ENCODE data around the gene LEUTX. TPM values are rescaled to one million over a fixed set of nuclear protein-coding genes. Genes with fewer than 3 reads are reported as not detected.

Gene LEUTX
- total RNA-seq, 1 experiment from 2014 or later = not detected

GRCh38 chr19:39740395-39740794 is 38.3 kb upstream of the LEUTX start:
- CTCF ChIA-PET = no interaction called here
- peaks cover 59% of the 10 kb centered on the region for H3K27me3 ChIP-seq (replicated peaks; ENCODE audit: insufficient read depth, low read depth, low read length, poor library complexity)

GRCh38 chr19:39745643-39746042 is 33.0 kb upstream of the LEUTX start:
- ChIA-PET CTCF (no interaction called here), POLR2A (ENCODE audit: low non-redundant PET) (no interaction called here)
- intact Hi-C loops (cut with micrococcal nuclease; ENCODE audit: unreplicated experiment) = no loop called here
- Histone ChIP-seq H3K27me3 (replicated peaks; ENCODE audit: insufficient read depth, low read depth, low read length, poor library complexity) (peaks cover 59% of the 10 kb centered on the region), H3K36me3 (ENCODE audit: insufficient read depth, low read length, poor library complexity, severe bottlenecking) (no peaks in the 10 kb centered on the region), H3K27ac (ENCODE audit: low read depth, low read length, poor library complexity, severe bottlenecking) (no peak overlapping the region), H3K4me1 (ENCODE audit: insufficient read depth, low read length, poor library complexity, severe bottlenecking) (no peaks in the 10 kb centered on the region), H3K9me3 (ENCODE audit: low read depth, low read length, poor library complexity, severe bottlenecking) (no peaks in the 10 kb centered on the region), H3K4me3 (ENCODE audit: low read depth, low read length, poor library complexity, severe bottlenecking) (no peak overlapping the region)
- DNase-seq (ENCODE audit: low spot score) = no peak
- BruUV-seq (replicated peaks) = no TSS peak
- no peak for TF ChIP-seq CTCF (conservative IDR thresholded peaks at IDR 0.05; ENCODE audit: low read depth, low read length)
- TF ChIP-seq EZH2 (IDR thresholded peaks at IDR 0.05; ENCODE audit: borderline replicate concordance, low read depth, low read length, poor library complexity, severe bottlenecking) = no peak

More at GRCh38 chr19:39740395-39740794, 38.3 kb upstream of the LEUTX start:
- no peak for DNase-seq (ENCODE audit: low spot score)
- Histone ChIP-seq H3K27ac (ENCODE audit: low read depth, low read length, poor library complexity, severe bottlenecking) (no peak overlapping the region), H3K36me3 (ENCODE audit: insufficient read depth, low read length, poor library complexity, severe bottlenecking) (no peaks in the 10 kb centered on the region), H3K9me3 (ENCODE audit: low read depth, low read length, poor library complexity, severe bottlenecking) (no peaks in the 10 kb centered on the region), H3K4me3 (ENCODE audit: low read depth, low read length, poor library complexity, severe bottlenecking) (no peak overlapping the region), H3K4me1 (ENCODE audit: insufficient read depth, low read length, poor library complexity, severe bottlenecking) (no peaks in the 10 kb centered on the region)
- no TSS peak for BruUV-seq (replicated peaks)
- POLR2A ChIA-PET (ENCODE audit: low non-redundant PET) = no interaction called here
- TF ChIP-seq CTCF (conservative IDR thresholded peaks at IDR 0.05; ENCODE audit: low read depth, low read length) (no peak), EZH2 (IDR thresholded peaks at IDR 0.05; ENCODE audit: borderline replicate concordance, low read depth, low read length, poor library complexity, severe bottlenecking) (no peak)
- intact Hi-C loops (cut with micrococcal nuclease; ENCODE audit: unreplicated experiment) = no loop called here

- CTCF ChIA-PET = no interaction called here
- no peaks in the 10 kb centered on the region for H3K4me1 ChIP-seq (ENCODE audit: insufficient read depth, low read length, poor library complexity, severe bottlenecking)
- no peak overlapping the region for H3K27ac ChIP-seq (ENCODE audit: low read depth, low read length, poor library complexity, severe bottlenecking)
- DNase-seq (ENCODE audit: low spot score) = no peak
- intact Hi-C loops (cut with micrococcal nuclease; ENCODE audit: unreplicated experiment) = no loop called here
- POLR2A ChIA-PET (ENCODE audit: low non-redundant PET) = no interaction called here
- no peaks in the 10 kb centered on the region for H3K9me3 ChIP-seq (ENCODE audit: low read depth, low read length, poor library complexity, severe bottlenecking)
- BruUV-seq (replicated peaks) = no TSS peak
- H3K27me3 ChIP-seq (replicated peaks; ENCODE audit: insufficient read depth, low read depth, low read length, poor library complexity) = peaks cover 69% of the 10 kb centered on the region
- H3K36me3 ChIP-seq (ENCODE audit: insufficient read depth, low read length, poor library complexity, severe bottlenecking) = no peaks in the 10 kb centered on the region
- TF ChIP-seq CTCF (conservative IDR thresholded peaks at IDR 0.05; ENCODE audit: low read depth, low read length) = no peak
- TF ChIP-seq EZH2 (IDR thresholded peaks at IDR 0.05; ENCODE audit: borderline replicate concordance, low read depth, low read length, poor library complexity, severe bottlenecking) = no peak
- no peak overlapping the region for H3K4me3 ChIP-seq (ENCODE audit: low read depth, low read length, poor library complexity, severe bottlenecking)
Measured at GRCh38 chr19:39746836-39747529, 31.7 kb upstream of the LEUTX start.

Data from A673 (cell line).